GM13976 (cell line): Measurements from ENCODE around the gene BRAP.
"Not testable (repeated sequence)": the region's sequence is repeated elsewhere in the genome, so short reads cannot be mapped to it uniquely, and the experiment has no call there.

Experiments used
- DNase-seq: peaks from one replicate; pipeline ENCODE4 v3.0.0; 2012; ENCODE audit warnings: low spot score
- CTCF ChIP-seq: IDR thresholded peaks from 2 replicates; pipeline ENCODE4 v1.5.1; 2012; ENCODE audit warnings: borderline replicate concordance, mild to moderate bottlenecking; ENCODE audit not compliant: insufficient read depth; ENCODE audit errors: extremely low read depth, missing control alignments, control extremely low read depth
- in situ Hi-C: fragments of 300-500 bp; cut with MboI; formaldehyde crosslinking; loops from one replicate; pipeline ENCODE4 v1.12.0; 2022; ENCODE audit warnings: low sequenced_read_pairs, mixed read lengths, inconsistent platforms; ENCODE audit not compliant: unreplicated experiment

BRAP gene

GRCh38 chr12:111720457-111720856 is 34.7 kb upstream of the BRAP start:
- DNase-seq, result no peak
- in situ Hi-C loops, result no loop called here
- no peak for TF ChIP-seq CTCF

GRCh38 chr12:111719316-111719715 is 33.6 kb upstream of the BRAP start:
- in situ Hi-C loops, DNase-seq: not testable (repeated sequence)

- no peak for TF ChIP-seq CTCF
- in situ Hi-C loops, result no loop called here
- DNase-seq, result no peak
Observed at GRCh38 chr12:111715279-111715678, 29.5 kb upstream of the BRAP start.

GRCh38 chr12:111706145-111706544 is 20.4 kb upstream of the BRAP start:
- no peak for TF ChIP-seq CTCF
- in situ Hi-C loops, result no loop called here
- no peak for DNase-seq

- in situ Hi-C loops, result no loop called here
- no peak for DNase-seq
- no peak for TF ChIP-seq CTCF
Observed at GRCh38 chr12:111705672-111706071, 19.9 kb upstream of the BRAP start.

GRCh38 chr12:111699962-111700361 is 14.2 kb upstream of the BRAP start:
- in situ Hi-C loops, result no loop called here
- TF ChIP-seq CTCF, result no peak
- no peak for DNase-seq

- TF ChIP-seq CTCF, result no peak
- DNase-seq, result no peak
- in situ Hi-C loops, result no loop called here
Observed at GRCh38 chr12:111693818-111694217, 8.1 kb upstream of the BRAP start.
